Suppressor macrophage treated with lipopolysaccharide for 1 hour (primary cell): ENCODE measurements around the gene NUMB.

Experiments used
- DNase-seq, 3 donors: peaks; one replicate each; pipeline ENCODE4 v3.0.0-alpha.2; 2020 to 2022

Gene NUMB

GRCh38 chr14:73227812-73228781 is 230.2 kb downstream of the NUMB start:
- peak; percentile 93 to 96 (median 95) for DNase-seq

DNA sequence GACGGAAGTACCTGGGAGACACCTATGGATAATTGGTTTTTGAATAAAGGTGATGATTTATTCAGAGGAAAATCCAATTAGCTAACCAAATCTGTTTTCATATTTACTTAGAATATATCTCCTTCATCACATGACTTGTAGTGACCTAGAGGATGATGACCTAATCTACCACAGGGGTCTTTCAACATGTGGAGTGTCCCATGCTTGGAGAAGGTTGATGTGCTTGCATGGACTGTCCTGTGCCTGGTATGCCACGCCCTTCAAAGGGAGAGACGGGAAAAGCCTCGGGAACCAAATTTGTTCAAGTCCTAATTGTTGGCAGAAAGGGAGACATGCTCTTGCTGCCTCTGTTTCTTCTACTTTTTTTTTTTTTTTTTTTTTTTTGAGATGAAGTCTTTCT is 232.8 kb downstream of the NUMB start:
- peak; percentile 65 to 75 (median 71) for DNase-seq
